Measurements from ENCODE around the gene MCOLN1.
"Not testable (repeated sequence)": the region's sequence is repeated elsewhere in the genome, so short reads cannot be mapped to it uniquely, and the experiment has no call there.

Gene MCOLN1

DNA sequence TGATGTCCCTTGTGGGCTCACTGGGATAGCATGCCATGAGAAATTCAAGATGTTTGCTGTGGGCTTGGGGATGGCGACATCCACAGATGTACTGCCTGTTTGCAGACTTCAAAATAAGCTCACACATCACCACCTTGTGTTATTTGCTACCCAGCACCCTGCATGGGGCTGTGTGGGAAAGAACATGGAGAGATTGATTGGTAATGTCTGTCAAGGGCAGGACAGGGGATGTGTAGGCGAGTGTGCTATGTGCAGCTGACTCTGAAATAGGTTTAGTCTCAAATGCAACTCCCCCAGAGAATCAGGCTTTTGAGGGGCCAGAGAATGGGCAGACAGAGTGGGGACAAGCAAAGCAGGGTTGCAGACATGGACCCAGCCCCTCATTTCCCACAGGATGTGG lies 37.8 kb downstream of the MCOLN1 start:
- DNase-seq (ENCODE audit: insufficient read length, low spot score) (no peak), FAIRE-seq (no peak)
- TF ChIP-seq SPI1 (IDR thresholded peaks at IDR 0.05; ENCODE audit: low read depth, low read length), result no peak
- no peak for TF ChIP-seq POLR2AphosphoS5 (IDR thresholded peaks at IDR 0.05; ENCODE audit: low read depth, low read length)
- no peak for TF ChIP-seq POLR2A (IDR thresholded peaks at IDR 0.05; ENCODE audit: low read depth, low read length)
- no peak for TF ChIP-seq PAX5 (IDR thresholded peaks at IDR 0.05; ENCODE audit: insufficient read depth, low read length, severe bottlenecking)
- no peak for TF ChIP-seq POU2F2 (IDR thresholded peaks at IDR 0.05; ENCODE audit: low read depth, low read length)
- TF ChIP-seq TAF1 (IDR thresholded peaks at IDR 0.05; ENCODE audit: low read depth, low read length), result no peak

DNA sequence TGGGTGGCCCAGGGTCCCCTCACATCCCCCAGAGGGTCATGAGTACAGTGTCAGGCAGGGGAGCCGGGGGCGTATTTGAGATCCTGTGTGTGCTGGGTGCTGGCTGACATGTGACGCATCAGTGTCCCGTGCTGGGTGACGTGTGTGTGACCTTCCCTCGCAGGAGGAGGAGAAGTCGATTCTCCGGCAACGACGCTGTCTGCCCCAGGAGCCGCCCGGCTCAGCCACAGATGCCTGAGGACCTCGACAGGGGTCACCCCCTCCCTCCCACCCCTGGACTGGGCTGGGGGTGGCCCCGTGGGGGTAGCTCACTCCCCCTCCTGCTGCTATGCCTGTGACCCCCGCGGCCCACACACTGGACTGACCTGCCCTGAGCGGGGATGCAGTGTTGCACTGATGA lies 38.9 kb downstream of the MCOLN1 start:
- TF ChIP-seq PAX5 (IDR thresholded peaks at IDR 0.05; ENCODE audit: insufficient read depth, low read length, severe bottlenecking) (no peak), SPI1 (IDR thresholded peaks at IDR 0.05; ENCODE audit: low read depth, low read length) (no peak), POLR2A (IDR thresholded peaks at IDR 0.05; ENCODE audit: low read depth, low read length) (no peak), TAF1 (IDR thresholded peaks at IDR 0.05; ENCODE audit: low read depth, low read length) (no peak), POLR2AphosphoS5 (IDR thresholded peaks at IDR 0.05; ENCODE audit: low read depth, low read length) (no peak), POU2F2 (IDR thresholded peaks at IDR 0.05; ENCODE audit: low read depth, low read length) (no peak)
- FAIRE-seq (no peak), DNase-seq (ENCODE audit: insufficient read length, low spot score) (no peak)

DNA sequence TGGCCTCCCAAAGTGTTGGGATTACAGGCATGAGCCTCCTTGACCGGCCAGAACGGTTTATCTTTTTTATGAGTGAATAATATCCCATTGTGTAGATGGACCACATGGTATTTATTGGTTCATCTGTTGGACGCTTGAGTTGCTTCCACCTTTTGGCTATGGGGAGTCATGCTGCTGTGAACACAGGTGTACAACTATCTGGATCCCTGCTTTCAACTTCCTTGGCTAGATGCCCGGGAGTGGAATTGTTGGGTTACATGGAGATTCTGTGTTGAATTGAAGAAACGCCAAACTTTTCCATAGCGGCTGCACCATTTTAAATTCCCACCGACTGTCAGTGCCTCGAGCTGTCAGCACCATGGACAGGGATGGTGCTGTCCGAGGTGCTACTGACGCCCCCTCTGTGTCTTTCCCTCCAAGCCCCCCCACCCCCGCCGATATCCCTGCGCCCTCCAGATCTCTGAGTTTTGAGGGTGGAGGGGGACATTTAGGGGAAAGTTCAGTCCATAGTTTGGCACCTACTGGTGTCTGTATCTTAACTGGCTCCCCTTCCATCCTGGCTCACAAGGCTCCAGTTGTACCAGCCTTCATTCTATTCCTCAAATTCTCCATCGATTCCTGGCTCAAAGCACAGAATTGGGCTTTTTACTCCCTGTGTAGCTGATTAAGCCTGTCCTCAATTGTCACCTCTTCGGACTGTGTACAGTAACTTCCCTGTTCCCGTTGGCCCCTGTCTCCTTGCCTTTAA lies 40.4 kb downstream of the MCOLN1 start:
- FAIRE-seq, result no peak
- no peak for TF ChIP-seq POLR2AphosphoS5 (IDR thresholded peaks at IDR 0.05; ENCODE audit: low read depth, low read length)
- no peak for TF ChIP-seq POU2F2 (IDR thresholded peaks at IDR 0.05; ENCODE audit: low read depth, low read length)
- no peak for TF ChIP-seq PAX5 (IDR thresholded peaks at IDR 0.05; ENCODE audit: insufficient read depth, low read length, severe bottlenecking)

DNA sequence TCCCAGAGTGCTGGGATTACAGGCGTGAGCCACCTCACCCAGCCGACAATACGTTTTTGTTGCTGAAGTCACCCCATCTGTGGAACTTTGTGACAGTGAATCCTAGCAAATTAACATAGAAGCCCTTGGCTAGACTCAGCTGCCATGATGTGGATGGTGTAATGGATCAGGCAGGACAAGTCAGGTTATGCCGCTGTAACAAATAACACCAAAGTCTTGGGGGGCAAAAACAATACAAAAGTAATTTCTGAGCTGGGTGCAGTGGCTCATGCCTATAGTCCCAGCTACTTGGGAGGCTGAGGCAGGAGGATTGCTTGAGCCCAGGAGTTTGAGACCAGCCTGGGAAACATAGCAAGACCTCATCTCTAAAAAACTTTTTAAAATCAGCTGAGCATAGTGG lies 42.4 kb downstream of the MCOLN1 start:
- no peak for TF ChIP-seq PAX5 (IDR thresholded peaks at IDR 0.05; ENCODE audit: insufficient read depth, low read length, severe bottlenecking)
- no peak for TF ChIP-seq SPI1 (IDR thresholded peaks at IDR 0.05; ENCODE audit: low read depth, low read length)
- no peak for TF ChIP-seq TAF1 (IDR thresholded peaks at IDR 0.05; ENCODE audit: low read depth, low read length)
- TF ChIP-seq POLR2A (IDR thresholded peaks at IDR 0.05; ENCODE audit: low read depth, low read length), result no peak
- no peak for TF ChIP-seq POU2F2 (IDR thresholded peaks at IDR 0.05; ENCODE audit: low read depth, low read length)
- TF ChIP-seq POLR2AphosphoS5 (IDR thresholded peaks at IDR 0.05; ENCODE audit: low read depth, low read length), result no peak
- DNase-seq (ENCODE audit: insufficient read length, low spot score), result no peak
- FAIRE-seq, result no peak

More for the DNA sequence above, 40.4 kb downstream of the MCOLN1 start:
- no peak for DNase-seq (ENCODE audit: insufficient read length, low spot score)

DNA sequence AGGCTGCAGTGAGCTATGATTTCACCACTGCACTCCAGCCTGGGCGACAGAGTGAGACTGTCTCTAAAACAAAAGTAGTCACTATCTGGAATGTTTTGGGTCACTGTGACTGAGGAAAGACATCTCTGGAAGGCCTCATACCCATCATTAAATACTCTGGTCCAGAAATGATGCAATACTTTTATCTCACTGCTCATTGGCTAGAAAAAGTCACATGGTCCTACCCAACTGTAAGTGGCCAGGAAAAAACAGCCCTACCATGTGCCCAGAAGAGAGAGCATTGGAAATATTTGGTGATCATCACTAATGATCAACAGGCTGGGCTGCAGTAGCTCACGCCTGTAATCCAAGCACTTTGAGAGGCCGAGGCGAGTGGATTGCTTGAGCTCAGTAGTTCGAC lies 42.9 kb downstream of the MCOLN1 start:
- TF ChIP-seq POLR2A (IDR thresholded peaks at IDR 0.05; ENCODE audit: low read depth, low read length) (no peak), POLR2AphosphoS5 (IDR thresholded peaks at IDR 0.05; ENCODE audit: low read depth, low read length) (no peak), POU2F2 (IDR thresholded peaks at IDR 0.05; ENCODE audit: low read depth, low read length) (no peak), TAF1 (IDR thresholded peaks at IDR 0.05; ENCODE audit: low read depth, low read length) (no peak), PAX5 (IDR thresholded peaks at IDR 0.05; ENCODE audit: insufficient read depth, low read length, severe bottlenecking) (no peak), SPI1 (IDR thresholded peaks at IDR 0.05; ENCODE audit: low read depth, low read length) (no peak)
- FAIRE-seq (no peak), DNase-seq (ENCODE audit: insufficient read length, low spot score) (no peak)

DNA sequence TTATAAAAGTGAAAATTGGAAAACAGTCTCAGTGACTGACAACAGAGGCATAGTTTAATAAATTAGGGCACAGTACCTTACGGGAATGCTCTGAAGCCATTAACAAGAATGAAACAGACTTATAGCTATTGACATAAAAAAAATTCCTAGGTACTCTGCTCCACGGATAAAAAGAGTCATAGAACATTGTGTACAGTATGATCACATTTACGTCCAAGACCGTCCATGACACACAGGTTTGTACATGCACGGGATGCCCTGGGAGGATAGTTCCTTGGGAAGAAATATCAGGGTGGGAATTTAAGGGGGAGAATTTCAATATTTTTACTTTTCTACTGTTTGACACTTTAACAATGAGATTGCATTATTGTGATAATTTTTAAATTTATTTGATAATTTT lies 48.3 kb downstream of the MCOLN1 start:
- TF ChIP-seq POLR2A (IDR thresholded peaks at IDR 0.05; ENCODE audit: low read depth, low read length), result no peak
- TF ChIP-seq TAF1 (IDR thresholded peaks at IDR 0.05; ENCODE audit: low read depth, low read length), result no peak
- no peak for TF ChIP-seq POLR2AphosphoS5 (IDR thresholded peaks at IDR 0.05; ENCODE audit: low read depth, low read length)
- no peak for TF ChIP-seq PAX5 (IDR thresholded peaks at IDR 0.05; ENCODE audit: insufficient read depth, low read length, severe bottlenecking)
- TF ChIP-seq POU2F2 (IDR thresholded peaks at IDR 0.05; ENCODE audit: low read depth, low read length), result no peak
- TF ChIP-seq SPI1 (IDR thresholded peaks at IDR 0.05; ENCODE audit: low read depth, low read length), result no peak
- FAIRE-seq, result no peak
- no peak for DNase-seq (ENCODE audit: insufficient read length, low spot score)

DNA sequence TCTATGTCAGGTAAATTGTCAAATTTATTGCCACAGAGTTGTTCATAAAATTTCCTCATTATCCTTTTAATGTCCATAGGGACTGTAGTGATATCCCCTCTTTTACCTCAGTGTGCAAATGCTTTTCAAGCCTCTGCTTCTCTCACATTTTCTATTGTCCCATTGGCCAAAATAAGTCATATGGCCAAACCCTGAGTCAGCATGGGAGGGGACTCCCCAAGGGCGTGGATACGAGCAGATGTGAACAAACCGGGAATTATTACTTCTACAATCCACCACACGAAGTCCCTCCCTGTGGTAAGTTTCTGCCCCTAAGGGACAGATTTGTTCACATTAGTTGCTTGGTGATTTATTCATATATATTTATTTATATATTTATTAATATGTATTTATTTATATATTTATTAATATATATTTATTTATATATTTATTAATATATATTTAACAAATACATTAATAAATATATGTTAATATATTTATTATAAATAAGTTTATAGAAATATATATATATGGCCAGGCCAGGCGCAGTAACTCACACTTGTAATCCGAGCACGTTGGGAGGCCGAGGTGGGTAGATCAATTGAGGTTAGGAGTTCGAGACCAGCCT lies 53.1 kb downstream of the MCOLN1 start:
- DNase-seq (ENCODE audit: insufficient read length, low spot score) (no peak), FAIRE-seq (no peak)
- no peak for TF ChIP-seq POU2F2 (IDR thresholded peaks at IDR 0.05; ENCODE audit: low read depth, low read length)
- no peak for TF ChIP-seq SPI1 (IDR thresholded peaks at IDR 0.05; ENCODE audit: low read depth, low read length)
- no peak for TF ChIP-seq POLR2A (IDR thresholded peaks at IDR 0.05; ENCODE audit: low read depth, low read length)
- TF ChIP-seq PAX5 (IDR thresholded peaks at IDR 0.05; ENCODE audit: insufficient read depth, low read length, severe bottlenecking), result no peak

DNA sequence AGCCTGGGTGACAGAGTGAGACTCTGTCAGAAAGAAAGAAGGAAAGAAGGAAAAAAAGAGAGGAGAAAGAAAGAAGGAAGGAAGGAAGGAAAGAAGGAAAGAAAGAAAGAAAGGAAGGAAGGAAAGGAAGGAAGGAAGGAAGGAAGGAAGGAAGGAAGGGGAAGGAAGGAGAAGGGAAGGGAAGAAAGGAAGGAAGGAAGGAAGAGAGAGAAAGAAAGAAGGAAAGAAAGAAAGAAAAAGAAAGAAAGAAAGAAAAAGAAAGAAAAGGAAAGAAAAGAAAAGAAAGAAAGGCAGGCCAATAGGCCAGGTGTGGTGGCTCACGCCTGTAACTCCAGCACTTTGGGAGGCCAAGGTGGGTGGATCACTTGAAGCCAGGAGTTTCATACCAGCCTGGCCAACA lies 55.0 kb downstream of the MCOLN1 start:
- DNase-seq (ENCODE audit: insufficient read length, low spot score); FAIRE-seq: not testable (repeated sequence)

DNA sequence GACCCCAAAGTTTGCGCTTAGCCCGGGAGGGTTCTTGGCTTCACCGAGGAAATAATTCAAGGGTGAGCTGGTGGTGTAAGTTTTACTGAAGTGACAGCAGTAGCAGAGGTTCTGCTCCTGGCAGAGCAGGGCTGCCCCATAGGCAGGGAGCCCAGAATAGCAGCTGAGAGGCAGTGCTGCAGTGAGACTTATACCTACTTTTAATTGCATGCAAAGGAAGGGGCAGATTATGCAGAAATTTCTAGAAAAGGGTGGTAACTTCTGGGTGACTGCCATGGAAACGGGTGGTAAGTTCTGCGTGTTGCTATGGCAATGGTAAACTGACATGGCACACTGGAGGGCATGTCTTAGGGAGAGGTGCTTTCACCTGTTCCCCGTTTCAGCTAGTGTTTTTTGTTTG lies 55.7 kb downstream of the MCOLN1 start:
- TF ChIP-seq PAX5 (IDR thresholded peaks at IDR 0.05; ENCODE audit: insufficient read depth, low read length, severe bottlenecking) (no peak), TAF1 (IDR thresholded peaks at IDR 0.05; ENCODE audit: low read depth, low read length) (no peak), SPI1 (IDR thresholded peaks at IDR 0.05; ENCODE audit: low read depth, low read length) (no peak), POU2F2 (IDR thresholded peaks at IDR 0.05; ENCODE audit: low read depth, low read length) (no peak), POLR2AphosphoS5 (IDR thresholded peaks at IDR 0.05; ENCODE audit: low read depth, low read length) (no peak), POLR2A (IDR thresholded peaks at IDR 0.05; ENCODE audit: low read depth, low read length) (no peak)
- DNase-seq (ENCODE audit: insufficient read length, low spot score) (no peak), FAIRE-seq (no peak)

DNA sequence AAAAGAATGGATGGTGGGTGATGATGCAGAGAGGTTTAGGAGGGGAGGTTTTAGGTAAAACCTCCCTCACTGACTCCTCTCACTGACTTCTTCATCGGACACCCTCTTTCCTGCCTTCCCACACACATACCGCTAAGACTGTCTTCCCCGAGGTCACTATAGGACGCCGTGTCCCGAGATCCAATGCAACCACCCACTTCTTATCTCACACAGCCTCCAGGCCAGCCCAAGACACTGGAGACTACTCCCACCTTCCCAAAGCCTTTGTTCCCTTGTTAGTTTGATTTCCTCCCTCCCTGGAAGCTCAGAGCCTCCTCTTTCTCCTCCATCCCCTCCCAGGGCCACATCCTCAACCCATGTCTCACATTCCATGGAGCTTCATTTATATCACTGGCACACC lies 56.8 kb downstream of the MCOLN1 start:
- DNase-seq (ENCODE audit: insufficient read length, low spot score), result no peak
- FAIRE-seq, result no peak
- TF ChIP-seq POLR2A (IDR thresholded peaks at IDR 0.05; ENCODE audit: low read depth, low read length) (no peak), SPI1 (IDR thresholded peaks at IDR 0.05; ENCODE audit: low read depth, low read length) (no peak)
